GM19328 (cell line): ENCODE results near the gene RFX3.

ENCODE experiments used
- ATAC-seq: cut with Tn5 transposase; IDR thresholded peaks from one replicate; pipeline ENCODE4 v1.9.1; 2021; ENCODE audit warnings: mild to moderate bottlenecking, moderate library complexity; ENCODE audit not compliant: unreplicated experiment

Gene RFX3

GRCh38 chr9:3290231-3290840, 235.5 kb downstream of the RFX3 start:
- ATAC-seq: no peak

GRCh38 chr9:3288686-3289085, 237.1 kb downstream of the RFX3 start:
- no peak for ATAC-seq

GRCh38 chr9:3285365-3286161, 240.2 kb downstream of the RFX3 start:
- no peak for ATAC-seq

- no peak for ATAC-seq
These were observed 243.4 kb downstream of the RFX3 start for GRCh38 chr9:3282365-3282764.

- ATAC-seq: no peak
These were observed 244.4 kb downstream of the RFX3 start for GRCh38 chr9:3281399-3281798.

GRCh38 chr9:3277200-3277599, 248.6 kb downstream of the RFX3 start:
- ATAC-seq: no peak

- no peak for ATAC-seq
These were observed 254.2 kb downstream of the RFX3 start for GRCh38 chr9:3271581-3271980.

- no peak for ATAC-seq
These were observed 254.6 kb downstream of the RFX3 start for GRCh38 chr9:3271157-3271556.

- ATAC-seq: no peak
These were observed 257.6 kb downstream of the RFX3 start for GRCh38 chr9:3268223-3268622.

GRCh38 chr9:3263698-3264097, 262.1 kb downstream of the RFX3 start:
- ATAC-seq: no peak

- ATAC-seq: no peak
These were observed 262.8 kb downstream of the RFX3 start for GRCh38 chr9:3262826-3263529.

- no peak for ATAC-seq
These were observed 264.3 kb downstream of the RFX3 start for GRCh38 chr9:3261484-3261883.

GRCh38 chr9:3256571-3257330, 269.1 kb downstream of the RFX3 start:
- ATAC-seq: no peak

- ATAC-seq: no peak
These were observed 274.5 kb downstream of the RFX3 start for GRCh38 chr9:3251309-3251708.

GRCh38 chr9:3250741-3251140, 275.1 kb downstream of the RFX3 start:
- no peak for ATAC-seq

GRCh38 chr9:3247211-3247610, 278.6 kb downstream of the RFX3 start:
- no peak for ATAC-seq

- ATAC-seq: no peak
These were observed 279.6 kb downstream of the RFX3 start for GRCh38 chr9:3246241-3246640.

GRCh38 chr9:3244963-3245653, 280.7 kb downstream of the RFX3 start:
- ATAC-seq: peak; percentile 69

GRCh38 chr9:3243683-3244082, 282.1 kb downstream of the RFX3 start:
- no peak for ATAC-seq

GRCh38 chr9:3241290-3241689, 284.5 kb downstream of the RFX3 start:
- ATAC-seq: no peak
